WTC11 (cell line): ENCODE measurements around the gene SPDEF. TPM values are rescaled to one million over a fixed set of nuclear protein-coding genes. Genes with fewer than 3 reads are reported as not detected.

ENCODE experiments used
- ATAC-seq: fragments of 200-7000 bp; cut with Tn5 transposase; 2 replicates; pipeline ENCODE4 v1.10.0; 2021; ENCODE audit warnings: mild to moderate bottlenecking, moderate library complexity
- CTCF ChIA-PET: fragments of 300-600 bp; sonication (Branson Sonifier 250); formaldehyde crosslinking; loops from one replicate; lab custom pipeline; 2021; ENCODE audit warnings: antibody characterized with exemption; lab: Charles Lee
- POLR2A ChIA-PET: fragments of 350-600 bp; sonication (Branson Sonifier 250); formaldehyde crosslinking; loops from one replicate; lab custom pipeline; 2021; ENCODE audit warnings: antibody characterized with exemption; lab: Charles Lee
- DNase-seq: peaks from one replicate; pipeline ENCODE4 v3.0.0; 2021; ENCODE audit warnings: low spot score
- H3K27ac Mint-ChIP-seq: 2 replicates; pipeline ENCODE4 v1.8.0; 2021; ENCODE audit warnings: mixed read lengths
- H3K27me3 Mint-ChIP-seq: 2 replicates; pipeline ENCODE4 v1.8.0; 2021; ENCODE audit warnings: low read depth, mild to moderate bottlenecking, moderate library complexity, mixed read lengths
- H3K36me3 Mint-ChIP-seq: 2 replicates; pipeline ENCODE4 v1.8.0; 2021; ENCODE audit warnings: mixed read lengths
- H3K4me1 Mint-ChIP-seq: 2 replicates; pipeline ENCODE4 v1.8.0; 2022; ENCODE audit warnings: mixed read lengths
- H3K4me3 Mint-ChIP-seq: 2 replicates; pipeline ENCODE4 v1.8.0; 2021; ENCODE audit warnings: mild to moderate bottlenecking, moderate library complexity, mixed read lengths
- H3K9me3 Mint-ChIP-seq: 2 replicates; pipeline ENCODE4 v1.8.0; 2021; ENCODE audit warnings: mixed read lengths
- ATF2 ChIP-seq: sonication (generic); formaldehyde crosslinking; IDR thresholded peaks from 2 replicates; pipeline ENCODE4 v1.8.1; 2022; ENCODE audit warnings: low read depth, missing genetic modification reagents, borderline replicate concordance
- ATF3 ChIP-seq: sonication (generic); formaldehyde crosslinking; conservative IDR thresholded peaks from 2 replicates; pipeline ENCODE4 v1.8.1; 2022; ENCODE audit warnings: mild to moderate bottlenecking, missing genetic modification reagents
- CBFB ChIP-seq: sonication (generic); formaldehyde crosslinking; IDR thresholded peaks from 2 replicates; pipeline ENCODE4 v1.8.1; 2022; ENCODE audit warnings: mild to moderate bottlenecking, low read depth, missing genetic modification reagents
- CDX4 ChIP-seq: fragments of 250-450 bp; sonication (Bioruptor Pico); IDR thresholded peaks from 2 replicates; pipeline ENCODE4 v1.9.0; 2021; ENCODE audit warnings: moderate library complexity, mild to moderate bottlenecking, inconsistent platforms, borderline replicate concordance
- CTCF ChIP-seq: fragments of 200-600 bp; IDR thresholded peaks from 2 replicates; pipeline ENCODE4 v1.8.0; 2022; ENCODE audit warnings: antibody characterized with exemption
- E2F5 ChIP-seq: sonication (generic); formaldehyde crosslinking; IDR thresholded peaks from 2 replicates; pipeline ENCODE4 v1.8.1; 2022; ENCODE audit warnings: mild to moderate bottlenecking, moderate library complexity, missing genetic modification reagents
- ESRRA ChIP-seq: sonication (generic); formaldehyde crosslinking; IDR thresholded peaks from 2 replicates; pipeline ENCODE4 v1.8.1; 2022; ENCODE audit warnings: mild to moderate bottlenecking, missing genetic modification reagents, borderline replicate concordance
- FOXP4 ChIP-seq: sonication (generic); formaldehyde crosslinking; IDR thresholded peaks from 2 replicates; pipeline ENCODE4 v1.8.0; 2022; ENCODE audit warnings: mild to moderate bottlenecking, missing genetic modification reagents
- HMGXB4 ChIP-seq: sonication (generic); formaldehyde crosslinking; IDR thresholded peaks from 2 replicates; pipeline ENCODE4 v1.8.1; 2023; ENCODE audit warnings: mild to moderate bottlenecking, moderate library complexity, missing genetic modification reagents
- IRF2 ChIP-seq: sonication (generic); formaldehyde crosslinking; IDR thresholded peaks from 2 replicates; pipeline ENCODE4 v1.8.0; 2022; ENCODE audit warnings: low read depth, missing genetic modification reagents, borderline replicate concordance
- SMAD3 ChIP-seq: sonication (generic); formaldehyde crosslinking; IDR thresholded peaks from 2 replicates; pipeline ENCODE4 v1.8.0; 2022; ENCODE audit warnings: missing genetic modification reagents, mild to moderate bottlenecking, borderline replicate concordance
- SMAD4 ChIP-seq: sonication (generic); formaldehyde crosslinking; IDR thresholded peaks from 2 replicates; pipeline ENCODE4 v1.8.0; 2022; ENCODE audit warnings: mild to moderate bottlenecking, missing genetic modification reagents
- SP1 ChIP-seq: sonication (generic); formaldehyde crosslinking; conservative IDR thresholded peaks from 2 replicates; pipeline ENCODE4 v1.8.1; 2022; ENCODE audit warnings: missing genetic modification reagents
- ZNF671 ChIP-seq: fragments of 250-450 bp; sonication (Bioruptor Pico); IDR thresholded peaks from 2 replicates; pipeline ENCODE4 v1.8.0; 2021; ENCODE audit warnings: mild to moderate bottlenecking
- total RNA-seq: library from RNA; stranded (reverse); gene quantifications from 3 replicates; pipeline ENCODE4 v1.2.3, GENCODE V29; 2021

The SPDEF gene
- total RNA-seq, 1 experiment from 2014 or later = 0.72 TPM

GRCh38 chr6:34519971-34520644, 36.0 kb downstream of the SPDEF start (continued):
- no peak for TF ChIP-seq ATF2 (CRISPR knock-in tag)
- no peak for TF ChIP-seq ZNF671

GRCh38 chr6:34518669-34519365, 37.3 kb downstream of the SPDEF start:
- no peak overlapping the region for H3K4me3 Mint-ChIP-seq
- ATAC-seq (no peak), DNase-seq (no peak)
- TF ChIP-seq E2F5 (CRISPR knock-in tag) (no peak), FOXP4 (CRISPR knock-in tag) (no peak), IRF2 (CRISPR knock-in tag) (no peak), SMAD4 (no peak), SP1 (CRISPR knock-in tag) (no peak), SMAD3 (CRISPR knock-in tag) (no peak), CBFB (no peak), ESRRA (no peak), HMGXB4 (CRISPR knock-in tag) (no peak)
- ChIA-PET CTCF (no interaction called here), POLR2A (no interaction called here)
- no peaks in the 10 kb centered on the region for H3K36me3 Mint-ChIP-seq
- H3K27ac Mint-ChIP-seq = peak overlapping the region; percentile 44; the same call in 1 of the 2 replicates
- no peaks in the 10 kb centered on the region for H3K9me3 Mint-ChIP-seq
- H3K4me1 Mint-ChIP-seq = peaks cover 16% of the 10 kb centered on the region
- peaks cover 3% of the 10 kb centered on the region for H3K27me3 Mint-ChIP-seq

- H3K27me3 Mint-ChIP-seq = peaks cover 3% of the 10 kb centered on the region
- H3K4me3 Mint-ChIP-seq = no peak overlapping the region
- H3K27ac Mint-ChIP-seq = no peak overlapping the region
- DNase-seq (no peak), ATAC-seq (no peak)
- TF ChIP-seq CDX4 (CRISPR knock-in tag) (no peak), CTCF (no peak), ATF2 (CRISPR knock-in tag) (no peak), ATF3 (CRISPR knock-in tag) (no peak)
- no peaks in the 10 kb centered on the region for H3K36me3 Mint-ChIP-seq
- POLR2A ChIA-PET = no interaction called here
- CTCF ChIA-PET = no interaction called here
- peaks cover 24% of the 10 kb centered on the region for H3K4me1 Mint-ChIP-seq
- H3K9me3 Mint-ChIP-seq = no peaks in the 10 kb centered on the region
These were observed 38.2 kb downstream of the SPDEF start for GRCh38 chr6:34517966-34518365.
